Gastrocnemius medialis (tissue), 4 donors: Measurements from ENCODE around the gene BRICD5.

Source experiments
- CTCF ChIP-seq, 5 experiments: fragments of 450-650 bp in 3 of 5; fragments of 200-600 bp in 2 of 5; sonication (generic) in 2 of 5; IDR thresholded peaks in 4 of 5; conservative IDR thresholded peaks in 1 of 5; 1 replicate in 4 of 5; 2 replicates in 1 of 5; pipeline ENCODE4 v1.5.1; 2016 to 2019; ENCODE audit warnings: antibody characterized with exemption in 5 of 5, mild to moderate bottlenecking in 3 of 5, moderate library complexity in 3 of 5
- POLR2A ChIP-seq, 2 donors: fragments of 450-650 bp; IDR thresholded peaks; one replicate each; pipeline ENCODE4 v1.6.1; 2017; ENCODE audit warnings: antibody characterized with exemption in 2 of 2, mild to moderate bottlenecking in 2 of 2, moderate library complexity in 2 of 2

GRCh38 chr16:2199621-2200139 lies 11.0 kb downstream of the BRICD5 start:
- TF ChIP-seq CTCF (IDR thresholded peaks at IDR 0.05 in 4 of 5, conservative IDR thresholded peaks at IDR 0.05 in 1 of 5) (no peak), POLR2A (IDR thresholded peaks at IDR 0.05) (no peak)
